ENCODE results near the gene SUPT3H. TPM values are rescaled to one million over a fixed set of nuclear protein-coding genes. Genes with fewer than 3 reads are reported as not detected.
A peak's percentile ranks its signal among the peaks of the same experiment; 100 is the strongest.

SUPT3H gene
- total RNA-seq, 1 donor from 2014 or later, result 13.3 TPM

- Mint-ChIP-seq H3K4me1 (ENCODE audit: low read depth) (peaks cover 43% of the 10 kb centered on the region), H3K9me3 (ENCODE audit: low read depth) (no peaks in the 10 kb centered on the region), H3K27me3 (ENCODE audit: low read depth) (no peaks in the 10 kb centered on the region), H3K36me3 (ENCODE audit: low read depth) (no peaks in the 10 kb centered on the region), H3K4me3 (ENCODE audit: unreplicated experiment) (peak overlapping the region; percentile 98), H3K27ac (ENCODE audit: unreplicated experiment) (peak overlapping the region; percentile 94)
- peak; percentile 85 for DNase-seq (ENCODE audit: low spot score)
- peak; percentile 3 for TF ChIP-seq CTCF (IDR thresholded peaks at IDR 0.05)
Measured at GRCh38 chr6:45422503-45423110, 44.9 kb upstream of the SUPT3H start.

- TF ChIP-seq CTCF (IDR thresholded peaks at IDR 0.05), result peak; percentile 70
- DNase-seq (ENCODE audit: low spot score), result peak; percentile 92
- Mint-ChIP-seq H3K27ac (ENCODE audit: unreplicated experiment) (peak overlapping the region; percentile 92), H3K36me3 (ENCODE audit: low read depth) (no peaks in the 10 kb centered on the region), H3K4me3 (ENCODE audit: unreplicated experiment) (peak overlapping the region; percentile 98), H3K9me3 (ENCODE audit: low read depth) (no peaks in the 10 kb centered on the region), H3K4me1 (ENCODE audit: low read depth) (peaks cover 42% of the 10 kb centered on the region), H3K27me3 (ENCODE audit: low read depth) (no peaks in the 10 kb centered on the region)
Measured at GRCh38 chr6:45421709-45422502, 44.2 kb upstream of the SUPT3H start.

- no peaks in the 10 kb centered on the region for H3K27me3 Mint-ChIP-seq (ENCODE audit: low read depth)
- H3K4me3 Mint-ChIP-seq (ENCODE audit: unreplicated experiment), result peak overlapping the region; percentile 98
- no peak for TF ChIP-seq CTCF (IDR thresholded peaks at IDR 0.05)
- DNase-seq (ENCODE audit: low spot score), result no peak
- peak overlapping the region; percentile 92 for H3K27ac Mint-ChIP-seq (ENCODE audit: unreplicated experiment)
- peaks cover 50% of the 10 kb centered on the region for H3K4me1 Mint-ChIP-seq (ENCODE audit: low read depth)
- no peaks in the 10 kb centered on the region for H3K36me3 Mint-ChIP-seq (ENCODE audit: low read depth)
- no peaks in the 10 kb centered on the region for H3K9me3 Mint-ChIP-seq (ENCODE audit: low read depth)
Measured at GRCh38 chr6:45420909-45421708, 43.4 kb upstream of the SUPT3H start.

DNA sequence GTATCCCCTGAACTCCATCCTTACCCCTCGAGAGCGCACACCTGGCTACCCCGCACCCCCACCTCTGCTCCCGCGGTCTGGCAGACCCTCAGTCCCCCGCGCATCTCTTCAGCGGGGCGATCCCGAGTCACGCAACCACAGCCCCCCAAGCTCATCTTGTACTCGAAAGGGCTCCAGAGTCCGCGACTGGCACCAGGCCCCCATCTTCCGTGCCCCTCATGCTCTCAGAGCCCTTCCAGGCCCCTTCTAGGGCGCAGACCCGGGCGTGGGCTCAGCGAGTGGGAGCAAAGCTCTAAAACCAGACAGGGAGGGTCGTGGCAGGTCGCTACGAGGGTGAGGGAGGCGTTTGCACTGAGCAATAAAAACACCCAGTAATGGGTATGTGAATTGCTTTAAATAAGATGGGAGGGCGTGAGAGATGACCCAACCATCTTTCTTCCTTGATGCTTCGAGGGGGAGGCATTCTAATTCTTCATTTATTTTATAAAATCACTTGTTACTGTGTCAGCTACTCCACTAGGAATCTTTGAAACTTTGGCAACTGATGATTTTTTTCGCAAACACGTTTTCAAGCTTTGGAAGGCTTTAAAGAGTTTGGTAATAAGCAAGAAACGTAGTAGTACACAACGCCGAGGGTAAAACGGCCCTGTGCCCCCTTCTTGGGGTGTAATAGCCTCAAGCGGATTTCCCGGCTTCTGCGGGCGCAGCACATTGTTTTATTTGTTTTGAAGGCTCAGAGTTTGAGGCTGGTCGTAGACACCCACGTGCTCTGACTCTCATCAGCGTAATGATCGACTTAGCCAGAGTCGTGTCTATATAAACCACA is 42.6 kb upstream of the SUPT3H start:
- H3K4me3 Mint-ChIP-seq (ENCODE audit: unreplicated experiment), result peak overlapping the region; percentile 98
- no peaks in the 10 kb centered on the region for H3K27me3 Mint-ChIP-seq (ENCODE audit: low read depth)
- peak overlapping the region; percentile 85 for H3K27ac Mint-ChIP-seq (ENCODE audit: unreplicated experiment)
- DNase-seq (ENCODE audit: low spot score), result no peak
- H3K4me1 Mint-ChIP-seq (ENCODE audit: low read depth), result peaks cover 52% of the 10 kb centered on the region
- TF ChIP-seq CTCF (IDR thresholded peaks at IDR 0.05), result no peak
- no peaks in the 10 kb centered on the region for H3K9me3 Mint-ChIP-seq (ENCODE audit: low read depth)
- H3K36me3 Mint-ChIP-seq (ENCODE audit: low read depth), result no peaks in the 10 kb centered on the region

Data from chondrocyte (in vitro differentiated cells).